HEK293 (cell line): ENCODE results near the gene SDHAF4.

Source experiments
- ATF2 ChIP-seq: fragments of 450-650 bp; formaldehyde crosslinking; IDR thresholded peaks from 2 replicates; pipeline ENCODE4 v1.5.1; 2016; ENCODE audit warnings: missing biosample characterization, missing genetic modification characterization, low read depth
- CTCF ChIP-seq: fragments of 450-650 bp; formaldehyde crosslinking; IDR thresholded peaks from 2 replicates; pipeline ENCODE4 v1.5.1; 2016; ENCODE audit warnings: missing biosample characterization, missing genetic modification characterization
- ZBTB8A ChIP-seq: fragments of 450-650 bp; formaldehyde crosslinking; IDR thresholded peaks from 2 replicates; pipeline ENCODE4 v1.5.1; 2016; ENCODE audit warnings: missing biosample characterization, missing genetic modification characterization
- ZNF112 ChIP-seq: fragments of 450-650 bp; formaldehyde crosslinking; IDR thresholded peaks from 2 replicates; pipeline ENCODE4 v1.5.0; 2017; ENCODE audit warnings: missing biosample characterization, missing genetic modification characterization
- ZNF398 ChIP-seq: fragments of 450-650 bp; formaldehyde crosslinking; IDR thresholded peaks from 2 replicates; pipeline ENCODE4 v1.5.1; 2017; ENCODE audit warnings: missing biosample characterization, missing genetic modification characterization
- ZNF514 ChIP-seq: fragments of 450-650 bp; formaldehyde crosslinking; IDR thresholded peaks from 2 replicates; pipeline ENCODE4 v1.5.1; 2016; ENCODE audit warnings: missing biosample characterization, missing genetic modification characterization
- ZNF600 ChIP-seq: fragments of 450-650 bp; formaldehyde crosslinking; IDR thresholded peaks from 2 replicates; pipeline ENCODE4 v1.5.1; 2016; ENCODE audit warnings: missing biosample characterization, missing genetic modification characterization
- ZNF701 ChIP-seq: fragments of 450-650 bp; formaldehyde crosslinking; IDR thresholded peaks from 2 replicates; pipeline ENCODE4 v1.5.1; 2016; ENCODE audit warnings: missing biosample characterization, missing genetic modification characterization
- ZNF843 ChIP-seq: fragments of 450-650 bp; formaldehyde crosslinking; IDR thresholded peaks from 2 replicates; pipeline ENCODE4 v1.5.1; 2016; ENCODE audit warnings: missing biosample characterization, missing genetic modification characterization
- ZSCAN5A ChIP-seq: fragments of 450-650 bp; formaldehyde crosslinking; IDR thresholded peaks from 2 replicates; pipeline ENCODE4 v1.5.1; 2016; ENCODE audit warnings: missing biosample characterization, missing genetic modification characterization
- TF ChIP-seq, protein P1 (sequence below): fragments of 450-650 bp; formaldehyde crosslinking; IDR thresholded peaks from 2 replicates; pipeline ENCODE4 v1.5.1; 2016; ENCODE audit warnings: missing biosample characterization, missing genetic modification characterization

DNA sequence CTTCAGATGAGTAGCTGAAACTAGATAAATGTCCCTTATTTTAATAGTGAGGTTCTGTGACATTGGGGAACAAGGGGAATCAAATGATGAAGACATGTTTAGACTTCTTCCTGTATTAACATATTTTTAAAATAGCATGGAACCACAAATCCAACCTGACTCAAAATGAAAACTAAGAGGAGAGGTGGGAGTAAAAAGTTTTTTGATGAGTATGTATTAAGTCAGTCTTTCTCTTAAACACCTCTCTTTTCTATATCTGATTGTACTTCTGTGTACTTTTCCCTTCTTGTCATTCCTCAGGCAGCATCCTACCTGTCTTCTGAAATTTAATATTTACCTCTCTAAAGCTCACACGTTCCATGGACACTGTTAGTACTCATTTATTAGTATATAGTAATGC is 8.7 kb upstream of the SDHAF4 start:
- TF ChIP-seq CTCF (no peak), ZSCAN5A (no peak), ZNF112 (tag by site-specific recombination) (no peak), ZNF701 (tag by site-specific recombination) (no peak), ZNF514 (tag by site-specific recombination) (no peak), ZNF600 (tag by site-specific recombination) (no peak), ATF2 (tag by site-specific recombination) (no peak), ZNF843 (tag by site-specific recombination) (no peak), ZNF398 (tag by site-specific recombination) (no peak), ZBTB8A (no peak)
- TF ChIP-seq, protein P1, sequence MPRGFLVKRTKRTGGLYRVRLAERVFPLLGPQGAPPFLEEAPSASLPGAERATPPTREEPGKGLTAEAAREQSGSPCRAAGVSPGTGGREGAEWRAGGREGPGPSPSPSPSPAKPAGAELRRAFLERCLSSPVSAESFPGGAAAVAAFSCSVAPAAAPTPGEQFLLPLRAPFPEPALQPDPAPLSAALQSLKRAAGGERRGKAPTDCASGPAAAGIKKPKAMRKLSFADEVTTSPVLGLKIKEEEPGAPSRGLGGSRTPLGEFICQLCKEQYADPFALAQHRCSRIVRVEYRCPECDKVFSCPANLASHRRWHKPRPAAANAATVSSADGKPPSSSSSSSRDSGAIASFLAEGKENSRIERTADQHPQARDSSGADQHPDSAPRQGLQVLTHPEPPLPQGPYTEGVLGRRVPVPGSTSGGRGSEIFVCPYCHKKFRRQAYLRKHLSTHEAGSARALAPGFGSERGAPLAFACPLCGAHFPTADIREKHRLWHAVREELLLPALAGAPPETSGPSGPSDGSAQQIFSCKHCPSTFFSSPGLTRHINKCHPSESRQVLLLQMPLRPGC (tag by site-specific recombination), result no peak
